Activated CD4-positive, alpha-beta T cell treated with anti-CD3 and anti-CD28 coated beads, Interleukin-2, amount 50 U/mL, for 4 hours (primary cell): Measurements from ENCODE around the gene FCSK.
"Not testable (repeated sequence)": the region's sequence is repeated elsewhere in the genome, so short reads cannot be mapped to it uniquely, and the experiment has no call there.

Experiments
- DNase-seq, 2 experiments: peaks; one replicate each; pipeline ENCODE4 v3.0.0-alpha.2; 2020

The FCSK gene

DNA sequence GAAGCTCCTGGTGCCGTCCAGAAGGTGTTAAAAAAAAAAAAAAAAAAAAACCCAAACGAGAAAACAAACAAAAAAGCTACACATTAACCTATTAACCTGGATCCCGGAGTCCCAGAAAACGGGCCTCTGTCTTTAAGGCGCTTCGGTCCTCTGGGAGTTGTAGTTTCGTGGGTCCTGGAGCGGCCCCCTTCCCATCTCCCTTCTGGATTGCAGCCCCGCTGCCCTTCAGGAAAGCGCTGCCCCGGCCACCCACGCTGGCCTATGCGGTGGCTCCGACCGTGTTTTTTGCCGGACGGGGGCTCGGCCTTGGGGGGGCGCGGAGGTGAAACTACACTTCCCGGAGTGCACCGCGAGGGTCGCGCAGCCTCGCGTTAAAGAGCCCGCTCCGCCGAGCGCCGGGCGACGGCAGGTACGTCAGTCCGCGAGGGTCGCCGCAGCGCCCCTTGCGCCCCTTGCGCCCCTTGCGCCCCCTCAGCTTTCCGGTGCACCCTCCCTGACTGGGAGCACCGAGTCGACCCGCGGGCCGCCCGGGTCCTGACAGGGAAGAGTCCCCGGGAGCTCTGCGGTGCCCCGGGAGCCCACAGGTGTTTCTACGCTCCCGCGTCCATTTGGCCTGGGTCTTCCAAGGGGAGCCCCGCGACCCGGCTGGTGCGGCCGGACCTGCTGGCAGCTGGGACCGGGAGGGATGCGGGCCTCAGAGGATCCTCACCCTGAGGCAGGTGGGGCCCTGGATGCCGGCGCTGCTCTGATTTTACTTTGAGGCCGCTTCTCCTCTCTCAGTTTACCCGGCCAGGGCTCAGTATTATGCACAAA lies at the start of gene FCSK:
Gene FCSK, plus strand, starts transcription at position 374 of the 813 bp plus-strand sequence. CDS start 8,596 bp downstream, outside the sequence.
- DNase-seq = peak; percentile 48 to 50

GRCh38 chr16:70406104-70406503 lies 48.3 kb upstream of the FCSK start:
- not testable (repeated sequence) for DNase-seq

DNA sequence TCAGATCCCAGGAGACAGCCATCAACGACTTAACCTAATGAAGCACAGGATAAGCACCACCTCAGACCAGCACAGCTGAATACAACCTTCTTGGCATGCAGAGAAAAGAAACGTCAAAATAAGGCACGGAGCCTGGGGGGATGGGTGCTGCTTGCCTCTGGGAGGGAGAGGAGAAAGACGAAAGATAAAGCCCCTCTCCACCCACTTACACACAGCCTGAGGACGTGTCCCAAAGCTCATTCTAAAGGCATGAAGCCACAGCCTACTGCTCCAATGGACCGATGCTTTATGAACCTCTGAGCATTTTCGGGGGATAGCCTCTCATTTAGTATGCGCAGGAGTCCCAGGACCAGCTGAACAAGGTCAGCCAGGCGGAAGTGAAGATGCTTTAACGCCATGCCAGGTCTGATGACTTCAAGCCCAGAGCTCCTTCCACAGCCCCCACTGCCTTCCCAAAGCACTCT lies 46.6 kb upstream of the FCSK start:
- DNase-seq = no peak

- DNase-seq = no peak
Observed at GRCh38 chr16:70410734-70411133, 43.7 kb upstream of the FCSK start.

- no peak for DNase-seq
Observed at GRCh38 chr16:70412385-70412784, 42.0 kb upstream of the FCSK start.

DNA sequence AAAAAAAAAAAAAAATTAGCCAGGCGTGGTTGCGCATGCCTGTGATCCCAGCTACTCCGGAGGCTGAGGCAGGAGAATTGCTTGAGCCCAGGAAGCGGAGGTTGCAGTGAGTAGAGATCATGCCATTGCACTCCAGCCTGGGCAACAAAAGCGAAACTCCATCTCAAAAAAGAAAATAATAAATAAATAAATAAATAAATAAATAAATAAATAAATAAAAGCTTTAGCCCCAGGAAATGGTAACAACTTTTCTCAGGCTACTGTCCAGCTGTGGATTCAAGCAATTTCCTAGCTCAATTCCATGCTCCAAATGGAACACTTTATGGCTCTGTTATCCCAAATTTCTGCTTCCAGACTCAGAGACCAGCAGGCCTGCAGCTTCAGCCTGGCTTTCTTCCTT lies 40.8 kb upstream of the FCSK start:
- not testable (repeated sequence) for DNase-seq

GRCh38 chr16:70416748-70417616 lies 37.4 kb upstream of the FCSK start:
- no peak for DNase-seq

GRCh38 chr16:70417661-70418060 lies 36.7 kb upstream of the FCSK start:
- DNase-seq = no peak

GRCh38 chr16:70418274-70418992 lies 36.0 kb upstream of the FCSK start:
- no peak for DNase-seq

DNA sequence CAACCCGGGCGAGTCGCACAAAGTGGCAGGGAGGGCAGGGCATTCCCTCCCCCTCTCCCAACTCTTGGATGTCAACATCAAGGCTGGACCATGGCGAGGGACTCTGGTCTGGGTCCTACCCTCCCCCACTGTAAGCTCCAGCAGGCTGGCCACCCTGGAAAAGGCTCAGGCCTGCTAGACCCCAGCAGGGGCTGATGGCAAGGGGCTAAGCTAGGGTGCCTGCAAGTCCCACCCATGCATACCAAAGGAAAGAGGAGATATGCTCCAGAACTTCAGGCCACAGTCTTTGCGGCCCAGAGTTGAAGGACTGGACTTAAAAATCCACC lies 35.4 kb upstream of the FCSK start:
- no peak for DNase-seq

- DNase-seq = no peak
Observed at GRCh38 chr16:70419384-70420327, 34.7 kb upstream of the FCSK start.

GRCh38 chr16:70421014-70421413 lies 33.4 kb upstream of the FCSK start:
- DNase-seq = no peak

DNA sequence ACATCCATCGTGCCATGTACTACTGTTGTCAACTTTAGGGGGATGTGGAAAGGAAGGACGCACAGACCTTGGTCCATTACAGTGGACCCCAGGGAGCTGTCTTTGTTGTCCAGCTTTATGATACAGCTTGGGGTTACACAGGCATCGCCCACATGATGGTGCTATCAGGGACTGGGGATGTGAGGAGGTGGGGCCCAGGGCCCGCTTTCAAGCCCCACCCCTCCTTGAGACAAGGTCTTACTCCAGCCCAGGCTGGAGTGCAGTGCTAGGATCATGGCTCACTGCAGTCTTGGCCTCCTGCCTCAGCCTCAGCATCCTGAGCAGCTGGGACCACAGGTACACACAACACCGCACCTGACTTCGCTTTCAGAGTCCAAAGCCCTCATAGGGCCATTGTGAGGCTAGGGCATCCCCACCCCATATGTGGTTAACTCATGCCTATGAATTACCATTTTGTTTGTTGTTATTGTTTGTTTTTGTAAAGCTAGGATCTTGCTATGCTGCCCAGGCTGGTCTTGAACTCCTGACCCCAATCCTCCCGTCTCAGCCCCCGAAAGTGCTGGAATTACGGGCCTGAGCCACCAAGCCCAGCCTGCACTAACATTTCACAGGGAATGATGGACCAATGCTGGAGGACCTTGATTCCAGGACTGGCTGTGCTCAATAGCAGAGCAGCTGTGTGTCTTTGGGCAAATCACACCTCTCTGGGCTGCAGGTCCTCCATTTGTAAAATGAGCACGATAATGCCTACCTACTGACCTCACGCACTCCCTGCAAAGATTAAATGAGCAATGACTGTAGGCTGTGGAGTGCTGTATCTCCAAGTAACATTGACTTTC lies 32.7 kb upstream of the FCSK start:
- no peak for DNase-seq

GRCh38 chr16:70422543-70422942 lies 31.9 kb upstream of the FCSK start:
- DNase-seq = no peak

- no peak for DNase-seq
Observed at GRCh38 chr16:70427786-70428177, 26.6 kb upstream of the FCSK start.

DNA sequence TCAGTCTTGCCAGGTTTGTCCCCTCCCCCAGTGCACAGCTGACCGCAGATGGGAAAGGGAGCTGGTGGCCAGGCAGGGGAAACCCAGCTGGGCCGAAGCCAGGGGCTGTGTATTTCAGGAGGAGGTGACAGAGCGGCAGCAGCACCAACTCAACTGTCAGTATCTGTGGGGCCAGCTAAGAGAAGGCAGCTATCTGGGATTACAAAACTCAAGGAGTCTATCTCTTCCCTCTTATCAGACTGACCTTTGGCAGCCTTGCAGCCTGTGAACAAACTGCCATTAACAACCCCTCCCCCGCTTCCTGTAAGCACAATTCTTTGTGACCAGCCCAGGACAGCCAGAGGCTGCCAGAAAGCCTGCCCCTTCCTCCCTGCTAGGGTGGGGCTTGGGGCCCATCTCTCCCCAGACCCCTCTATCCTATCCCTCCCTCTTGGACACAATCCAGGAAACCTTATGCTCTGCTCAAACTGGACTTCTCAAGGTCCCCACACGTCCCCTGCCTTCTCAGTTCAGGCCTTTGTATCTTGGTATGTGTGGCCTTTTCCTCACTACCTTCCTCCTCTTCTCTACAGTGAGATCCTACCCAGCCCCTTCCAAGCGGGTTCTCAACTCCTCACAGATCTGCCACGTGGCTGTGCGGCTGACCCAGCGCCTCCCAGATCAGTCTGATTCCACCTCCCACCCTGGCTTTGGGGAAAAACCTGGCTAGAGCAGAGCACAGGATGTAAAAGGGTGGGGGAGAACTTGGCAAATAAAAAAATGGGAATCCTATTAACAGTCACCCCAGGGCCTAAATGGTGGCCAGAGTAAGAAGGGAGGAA lies 26.0 kb upstream of the FCSK start:
- peak in 1 of 2 experiments; percentile 22 for DNase-seq

- DNase-seq = no peak
Observed at GRCh38 chr16:70429888-70430666, 24.3 kb upstream of the FCSK start.

DNA sequence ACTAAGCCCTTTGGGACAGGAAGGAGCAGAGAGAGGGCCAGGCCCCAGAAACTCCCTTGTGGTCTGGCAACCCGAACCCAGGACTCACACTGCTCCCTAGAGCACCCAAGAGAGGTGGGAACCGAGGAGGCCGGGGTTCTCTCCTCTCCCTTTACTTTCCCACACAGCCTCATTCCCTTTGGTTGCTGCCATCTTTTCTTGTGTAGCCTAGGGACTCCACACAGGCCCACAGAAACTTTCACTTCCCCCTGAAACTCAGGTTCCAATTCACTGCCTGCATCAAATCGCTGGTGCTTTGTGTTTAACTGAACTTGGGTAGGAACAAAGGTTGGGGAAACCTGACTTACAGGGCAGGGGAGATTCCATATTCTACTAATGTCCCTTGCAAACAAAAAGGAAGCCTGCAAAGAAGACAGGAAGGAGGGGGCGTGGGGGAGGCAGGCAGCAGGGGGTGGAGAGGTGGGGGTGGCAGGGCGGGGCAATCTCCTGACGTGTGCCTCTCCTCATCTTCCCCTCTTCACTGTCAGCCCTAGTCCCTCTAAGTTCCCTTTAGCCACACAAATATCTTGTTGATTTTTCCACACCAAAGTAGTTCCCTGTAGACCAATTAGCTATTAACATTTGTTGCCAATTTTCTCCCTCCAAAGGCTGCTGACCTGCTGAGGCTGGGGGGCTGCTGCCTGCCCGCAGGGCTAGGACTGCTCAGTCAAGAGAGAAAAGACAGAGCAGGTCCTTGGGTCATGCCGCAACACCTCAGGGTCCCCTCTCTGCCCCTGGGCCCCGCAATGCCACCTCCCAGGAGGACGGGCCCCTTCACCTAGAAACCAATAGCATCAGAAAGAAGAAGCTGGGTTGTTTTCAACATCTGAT lies 23.5 kb upstream of the FCSK start:
- DNase-seq = peak; percentile 58 to 70
